HG02938 (cell line): Measurements from ENCODE around the gene UCKL1.
"Not testable (repeated sequence)": the region's sequence is repeated elsewhere in the genome, so short reads cannot be mapped to it uniquely, and the experiment has no call there.

ENCODE experiments used
- ATAC-seq: cut with Tn5 transposase; IDR thresholded peaks from one replicate; pipeline ENCODE4 v1.9.1; 2021; ENCODE audit warnings: mild to moderate bottlenecking, moderate library complexity; ENCODE audit not compliant: unreplicated experiment

UCKL1 gene

GRCh38 chr20:63924241-63924640 is 32.0 kb downstream of the UCKL1 start:
- ATAC-seq = no peak

- ATAC-seq = no peak
Observed at GRCh38 chr20:63923651-63924050, 32.6 kb downstream of the UCKL1 start.

- ATAC-seq = no peak
Observed at GRCh38 chr20:63920226-63920625, 36.0 kb downstream of the UCKL1 start.

GRCh38 chr20:63919130-63919529 is 37.1 kb downstream of the UCKL1 start:
- no peak for ATAC-seq

GRCh38 chr20:63917811-63918210 is 38.4 kb downstream of the UCKL1 start:
- ATAC-seq = no peak

- not testable (repeated sequence) for ATAC-seq
Observed at GRCh38 chr20:63916371-63916939, 39.8 kb downstream of the UCKL1 start.

- no peak for ATAC-seq
Observed at GRCh38 chr20:63915471-63915870, 40.7 kb downstream of the UCKL1 start.

- no peak for ATAC-seq
Observed at GRCh38 chr20:63913768-63914167, 42.4 kb downstream of the UCKL1 start.

- no peak for ATAC-seq
Observed at GRCh38 chr20:63911176-63911575, 45.0 kb downstream of the UCKL1 start.

- ATAC-seq = no peak
Observed at GRCh38 chr20:63908008-63908682, 48.1 kb downstream of the UCKL1 start.

- no peak for ATAC-seq
Observed at GRCh38 chr20:63903796-63904561, 52.2 kb downstream of the UCKL1 start.

GRCh38 chr20:63900413-63900812 is 55.8 kb downstream of the UCKL1 start:
- no peak for ATAC-seq

GRCh38 chr20:63898882-63899558 is 57.2 kb downstream of the UCKL1 start:
- no peak for ATAC-seq

- ATAC-seq = no peak
Observed at GRCh38 chr20:63897978-63898561, 58.1 kb downstream of the UCKL1 start.

GRCh38 chr20:63896264-63897105 is 59.7 kb downstream of the UCKL1 start:
- ATAC-seq = peak; percentile 36

GRCh38 chr20:63895952-63896263 is 60.3 kb downstream of the UCKL1 start:
- no peak for ATAC-seq

- no peak for ATAC-seq
Observed at GRCh38 chr20:63895202-63895951, 60.8 kb downstream of the UCKL1 start.

- ATAC-seq = peak; percentile 73
Observed at GRCh38 chr20:63894358-63895201, 61.6 kb downstream of the UCKL1 start, which contains the start of gene DNAJC5. DNAJC5 (plus strand) TSS chr20:63895126; CDS start chr20:63928346, 33,220 bp downstream.

GRCh38 chr20:63893999-63894357 is 62.2 kb downstream of the UCKL1 start:
- ATAC-seq = no peak
